Activated CD8-positive, alpha-beta memory T cell treated with anti-CD3 and anti-CD28 coated beads for 36 hours (primary cell): ENCODE results near the gene RPS6KA3. TPM values are rescaled to one million over a fixed set of nuclear protein-coding genes. Genes with fewer than 3 reads are reported as not detected.

Source experiments
- CTCF ChIA-PET: fragments of 350-600 bp; sonication (Branson Sonifier 250); formaldehyde crosslinking; loops from one replicate; lab custom pipeline; 2021; ENCODE audit warnings: antibody characterized with exemption; lab: Charles Lee
- POLR2A ChIA-PET: fragments of 350-600 bp; sonication (Branson Sonifier 250); formaldehyde crosslinking; loops from one replicate; lab custom pipeline; 2021; ENCODE audit warnings: antibody characterized with exemption; lab: Charles Lee
- total RNA-seq, 2 experiments: library from RNA; stranded (reverse); gene quantifications; one replicate each; pipeline ENCODE4 v1.2.3, GENCODE V29; 2021

Gene RPS6KA3
- total RNA-seq, 2 experiments from 2014 or later = 66.2 to 71.4 TPM

DNA sequence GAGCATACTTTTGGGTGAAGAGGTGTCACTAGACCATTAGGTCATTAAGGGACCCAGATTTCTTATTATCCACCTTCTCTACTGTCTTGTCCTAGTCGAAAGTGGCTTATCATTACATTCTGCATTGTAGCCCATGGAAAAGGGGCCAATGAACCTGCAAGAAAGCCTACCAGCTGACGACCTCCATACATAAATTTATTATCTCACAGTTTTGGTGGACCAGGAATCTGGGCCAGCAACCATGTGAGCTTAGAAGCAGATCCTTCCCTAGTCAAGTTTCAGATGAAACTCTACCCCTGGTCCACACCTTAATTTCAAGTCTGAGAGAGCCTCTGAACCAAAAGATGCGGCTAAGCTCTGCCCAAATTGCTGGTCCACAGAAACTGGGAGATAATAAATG, 37.6 kb downstream of the RPS6KA3 start:
- CTCF ChIA-PET = no interaction called here

DNA sequence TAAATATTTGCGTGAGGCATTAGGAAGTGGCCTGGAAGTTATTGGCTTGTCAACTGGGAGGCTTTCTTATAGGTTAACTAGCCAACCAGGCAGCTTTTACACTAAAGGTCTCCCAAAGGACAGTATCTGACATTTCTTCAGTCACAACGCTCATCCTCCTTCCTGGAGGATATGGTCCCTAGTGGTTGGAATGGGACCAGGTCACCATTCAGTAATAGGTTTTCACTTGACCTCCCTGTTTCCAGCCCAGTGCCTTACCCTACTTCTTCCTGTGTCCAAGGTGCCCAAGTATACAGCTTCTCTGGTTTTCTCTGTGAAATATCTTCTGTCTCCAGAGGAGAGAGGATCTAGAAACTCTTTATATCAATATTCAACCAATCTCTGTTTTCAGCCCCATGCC, 38.5 kb downstream of the RPS6KA3 start:
- CTCF ChIA-PET = no interaction called here
- POLR2A ChIA-PET = no interaction called here

More for the DNA sequence above, 37.6 kb downstream of the RPS6KA3 start:
- POLR2A ChIA-PET = no interaction called here

DNA sequence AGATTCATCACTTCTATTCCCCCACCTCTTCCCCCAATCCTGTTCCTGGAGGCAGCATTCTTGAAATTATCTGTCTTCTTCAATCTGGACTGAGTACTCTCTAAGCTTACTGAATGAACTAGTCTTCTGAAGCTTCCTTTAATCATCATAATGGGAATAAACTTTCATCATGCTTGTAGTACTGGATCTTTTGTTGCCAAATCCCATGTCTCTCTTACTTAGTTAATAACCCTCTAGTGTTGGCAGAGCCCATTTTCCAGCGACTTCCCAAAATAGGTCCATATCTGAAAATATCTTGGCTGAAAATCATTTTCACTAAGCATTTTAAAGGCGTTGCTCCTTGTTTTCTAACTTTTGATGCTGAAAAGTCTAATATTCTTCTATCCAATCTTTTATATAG, 39.6 kb downstream of the RPS6KA3 start:
- POLR2A ChIA-PET = no interaction called here
- CTCF ChIA-PET = no interaction called here

DNA sequence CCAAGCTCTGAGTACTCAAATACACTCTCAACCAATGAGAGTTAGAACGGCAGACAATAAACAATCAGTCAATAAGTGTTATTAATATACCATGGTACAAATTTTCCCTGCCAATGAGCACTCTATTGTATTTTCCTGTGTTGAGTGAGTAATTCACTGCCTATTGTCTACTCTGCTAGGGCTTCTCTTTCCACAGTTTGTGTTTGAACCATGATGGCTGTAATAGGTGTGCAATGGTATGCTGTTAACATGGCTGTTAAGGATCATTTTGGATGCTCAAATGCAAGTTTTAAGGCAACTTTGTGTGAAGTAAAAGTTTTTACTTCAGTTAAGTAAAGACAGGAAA, 41.2 kb downstream of the RPS6KA3 start:
- POLR2A ChIA-PET = no interaction called here
- CTCF ChIA-PET = interaction anchor here (0.6 kb wide), 1 partner anchor 69 kb away, joined by 3 read pairs; no protein-coding TSS in a partner anchor

DNA sequence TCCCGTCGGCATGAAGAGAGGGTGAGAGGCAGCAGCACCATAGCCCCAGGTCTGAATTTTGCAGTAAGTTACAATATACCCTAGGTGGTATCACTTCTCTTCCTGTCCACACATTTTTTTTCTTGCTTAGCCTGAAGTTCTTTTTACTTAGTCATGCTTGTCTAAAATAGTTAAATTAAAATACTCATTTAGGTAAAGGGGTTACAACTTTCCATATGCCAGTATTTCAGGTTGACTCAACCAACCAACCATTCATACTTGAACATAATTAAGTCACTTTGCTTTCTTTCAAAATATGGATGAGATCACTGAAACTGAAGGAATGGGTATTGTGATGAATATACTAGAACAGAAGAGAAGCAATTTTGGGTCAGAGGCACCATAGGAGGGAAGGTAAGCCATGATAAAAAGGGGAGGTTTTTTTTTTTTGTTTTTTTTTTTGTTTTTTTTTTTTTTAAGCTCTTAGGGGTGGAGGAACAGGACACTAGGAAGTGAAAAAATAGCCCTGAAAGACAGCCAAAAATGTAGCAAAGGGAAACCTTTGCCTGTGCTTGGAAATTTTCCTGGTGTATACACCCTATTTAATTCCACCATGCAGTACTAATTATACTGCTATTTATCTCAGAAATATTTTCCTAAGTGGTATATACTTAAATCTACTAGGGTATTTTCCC, 41.8 kb downstream of the RPS6KA3 start:
- POLR2A ChIA-PET = no interaction called here
- CTCF ChIA-PET = interaction anchor here (0.6 kb wide), 1 partner anchor 69 kb away, joined by 3 read pairs; no protein-coding TSS in a partner anchor

DNA sequence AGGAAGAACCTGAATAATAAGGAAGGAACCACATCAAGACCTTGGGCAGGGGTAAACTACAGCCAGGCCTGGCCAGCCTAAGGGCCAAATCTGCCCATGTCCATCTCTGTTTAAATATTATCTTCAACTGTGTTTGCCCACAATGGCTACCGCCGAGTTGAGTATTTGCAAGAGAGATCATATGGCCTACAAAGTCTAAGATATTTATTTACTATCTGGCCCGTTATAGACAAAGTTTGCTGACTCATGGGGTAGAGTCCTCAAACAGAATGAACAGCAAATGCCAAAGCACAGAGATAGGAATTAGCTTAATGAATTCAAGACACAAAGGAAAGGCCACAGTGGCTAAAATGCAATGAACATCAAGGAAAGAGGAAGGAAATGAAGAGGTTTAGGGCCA, 44.8 kb downstream of the RPS6KA3 start:
- POLR2A ChIA-PET = no interaction called here
- CTCF ChIA-PET = no interaction called here

DNA sequence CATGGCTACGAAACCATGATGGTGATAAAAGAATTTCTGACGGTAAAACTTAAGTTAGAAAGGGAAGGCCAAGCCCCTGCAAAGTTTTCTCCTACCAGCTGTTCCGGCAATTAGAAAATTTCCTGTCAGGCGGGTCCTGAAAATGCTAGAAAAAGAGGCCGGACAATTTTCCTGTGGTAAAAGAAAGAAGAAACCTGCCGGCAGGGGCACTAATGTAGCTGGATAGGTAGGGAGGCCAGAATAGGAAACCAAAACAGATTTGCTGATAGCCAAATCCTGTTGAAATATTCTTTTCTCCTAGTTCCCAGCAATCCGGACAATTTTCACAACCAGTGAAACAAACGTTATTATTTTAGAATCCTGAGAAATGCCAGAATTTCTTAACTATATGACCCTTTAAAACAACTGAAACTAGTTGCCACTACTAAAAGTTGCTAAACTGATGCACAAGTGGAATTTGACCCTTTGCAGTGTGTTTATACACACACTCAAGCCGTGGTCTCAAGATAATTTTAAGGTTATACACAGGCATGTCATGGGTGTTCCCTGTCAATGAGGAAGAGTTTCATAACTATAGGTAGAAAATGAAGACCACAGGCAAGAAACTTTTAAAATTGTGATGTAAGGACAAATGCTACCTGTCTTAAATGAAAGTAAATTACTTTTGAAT, 47.7 kb downstream of the RPS6KA3 start:
- POLR2A ChIA-PET = no interaction called here
- CTCF ChIA-PET = no interaction called here

DNA sequence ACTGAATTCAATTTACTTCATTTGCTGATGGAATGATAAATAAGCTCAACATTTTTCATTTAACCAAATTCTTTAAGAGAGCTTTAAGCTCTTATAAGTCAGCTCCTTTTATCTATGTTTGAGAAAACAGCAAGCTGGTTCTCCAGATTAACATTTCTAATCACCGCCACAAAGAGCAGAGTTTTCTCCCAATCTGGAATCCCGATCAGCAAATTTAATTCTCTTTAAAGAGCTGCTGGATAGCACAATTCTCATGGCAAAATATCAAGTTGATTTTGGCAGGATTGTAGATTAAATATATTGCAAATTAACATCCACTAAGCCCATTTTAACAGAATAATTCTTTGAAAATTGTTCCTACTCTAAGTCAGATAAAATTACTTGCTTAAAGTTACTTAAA, 48.8 kb downstream of the RPS6KA3 start:
- POLR2A ChIA-PET = no interaction called here
- CTCF ChIA-PET = no interaction called here

DNA sequence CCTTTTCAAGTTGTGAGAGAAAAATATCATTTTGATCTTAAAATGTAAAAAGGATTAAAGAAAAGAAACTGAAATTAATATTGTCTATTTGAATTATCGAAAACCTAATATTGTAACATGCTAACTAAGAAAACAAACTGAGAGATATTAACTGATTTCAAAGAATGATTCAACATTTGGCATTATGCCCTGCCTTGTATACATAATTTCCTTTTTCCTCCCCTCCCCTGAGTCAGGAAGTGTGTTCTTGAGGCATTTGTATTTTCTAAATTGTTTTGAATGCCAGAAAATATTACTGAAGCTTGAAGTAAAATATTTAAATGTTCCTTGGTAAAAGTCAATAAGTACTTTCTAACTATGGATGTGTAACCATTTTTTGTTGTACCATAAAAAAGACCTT, 49.4 kb downstream of the RPS6KA3 start:
- CTCF ChIA-PET = no interaction called here
- POLR2A ChIA-PET = no interaction called here

DNA sequence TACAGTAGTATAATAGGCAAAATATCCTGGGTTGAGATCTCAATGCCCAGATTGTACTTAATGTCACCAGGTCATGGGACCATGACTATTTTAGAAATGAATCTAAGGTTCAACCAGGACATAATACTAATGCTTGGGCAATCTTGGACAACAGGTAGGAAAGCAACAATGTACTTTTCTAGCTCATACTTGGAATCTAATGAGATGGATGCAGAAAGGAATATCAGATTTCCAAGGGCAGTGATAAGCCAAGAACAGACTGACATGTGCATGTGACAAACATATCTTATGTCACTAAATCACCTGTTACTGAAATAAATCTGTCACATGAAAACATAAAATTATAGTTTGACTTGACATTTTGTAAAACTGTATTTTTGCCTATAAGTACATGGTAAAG, 51.1 kb downstream of the RPS6KA3 start:
- CTCF ChIA-PET = no interaction called here
- POLR2A ChIA-PET = no interaction called here

DNA sequence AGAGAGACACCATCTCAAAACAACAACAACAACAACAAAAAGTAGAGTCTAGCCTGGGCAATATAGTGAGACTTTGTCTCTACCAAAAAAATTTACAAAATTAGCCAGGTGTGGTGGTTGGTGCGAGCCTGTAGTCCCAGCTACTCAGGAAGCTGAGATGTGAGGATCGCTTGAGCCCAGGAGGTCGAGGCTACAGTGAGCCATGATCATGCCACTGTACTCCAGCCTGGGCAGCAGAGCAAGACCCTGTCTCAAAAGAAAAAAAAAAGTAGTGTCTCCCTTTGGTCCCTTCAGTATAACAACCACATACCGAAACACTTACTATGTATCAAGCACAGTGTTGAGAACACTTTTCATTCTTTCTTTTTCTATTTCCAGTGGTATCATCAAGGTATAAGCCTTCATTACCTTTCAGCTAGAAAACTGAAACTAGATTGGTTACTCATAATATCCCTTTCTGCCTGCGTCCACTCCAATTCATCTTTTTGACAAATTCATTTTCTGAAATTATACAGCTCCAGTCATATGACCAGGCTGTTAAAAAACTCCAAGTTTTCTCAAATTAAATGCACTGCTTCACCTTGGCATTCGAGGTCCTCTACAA, 54.1 kb downstream of the RPS6KA3 start:
- ChIA-PET POLR2A (no interaction called here), CTCF (no interaction called here)

DNA sequence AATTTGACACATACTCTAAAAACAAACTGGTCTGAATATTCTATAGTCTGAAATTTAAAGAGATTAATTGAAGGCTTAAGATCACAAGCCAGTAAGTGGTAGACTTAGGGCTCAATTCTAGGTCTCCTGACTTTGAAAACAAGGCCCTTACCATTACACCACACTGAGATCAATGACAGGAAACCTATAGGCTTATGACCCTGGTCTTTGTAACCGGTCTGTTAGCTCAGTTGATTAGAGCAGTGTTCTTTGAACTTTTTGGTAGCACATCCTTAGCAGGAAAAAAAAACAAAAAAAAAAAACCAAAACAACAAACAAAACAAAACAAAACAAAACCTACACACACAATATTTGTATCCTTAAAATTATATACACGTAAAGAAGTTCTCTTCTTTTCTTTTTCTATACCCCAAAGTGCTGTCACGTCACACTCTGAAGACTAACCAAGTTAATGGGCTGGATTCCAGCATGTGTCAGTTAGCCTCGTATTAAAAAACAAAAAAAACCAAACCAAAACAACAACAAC, 55.4 kb downstream of the RPS6KA3 start:
- ChIA-PET POLR2A (no interaction called here), CTCF (no interaction called here)

DNA sequence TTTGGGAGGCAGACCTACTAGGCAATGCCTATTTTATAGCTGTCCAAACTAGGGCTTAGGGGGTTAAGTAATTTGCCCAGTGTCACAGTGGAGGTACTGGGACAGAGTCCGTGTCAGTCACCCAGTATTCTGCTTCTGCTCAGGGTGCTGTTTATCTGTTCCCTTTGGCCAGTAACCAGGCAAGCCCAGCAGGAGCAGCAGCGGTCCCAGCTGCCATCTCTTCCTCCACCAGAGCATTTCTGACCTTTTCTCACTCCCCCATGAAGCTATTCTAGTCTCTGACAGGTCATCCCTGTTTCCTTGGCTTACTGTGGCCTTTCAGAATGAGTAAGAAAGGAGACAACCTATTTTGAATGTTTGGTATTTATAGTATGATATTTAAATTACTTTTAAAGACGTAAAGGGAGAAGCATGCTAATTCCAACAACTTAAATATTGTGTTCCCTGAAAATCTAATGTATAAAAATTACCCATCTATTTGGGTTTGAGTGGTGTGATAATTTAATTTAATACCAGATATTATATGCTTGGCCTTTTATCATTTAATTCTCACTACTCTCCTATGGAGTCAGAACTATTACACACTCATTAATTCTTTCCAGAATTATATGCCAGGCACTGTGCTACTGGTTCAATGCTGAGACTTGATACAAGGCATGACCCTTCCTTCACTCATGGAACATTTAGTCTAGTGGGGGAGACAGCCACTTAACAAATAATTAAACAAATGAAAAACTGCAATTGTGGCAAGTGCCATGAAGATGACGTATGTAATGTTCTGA, 60.6 kb downstream of the RPS6KA3 start:
- CTCF ChIA-PET = no interaction called here
- POLR2A ChIA-PET = no interaction called here

DNA sequence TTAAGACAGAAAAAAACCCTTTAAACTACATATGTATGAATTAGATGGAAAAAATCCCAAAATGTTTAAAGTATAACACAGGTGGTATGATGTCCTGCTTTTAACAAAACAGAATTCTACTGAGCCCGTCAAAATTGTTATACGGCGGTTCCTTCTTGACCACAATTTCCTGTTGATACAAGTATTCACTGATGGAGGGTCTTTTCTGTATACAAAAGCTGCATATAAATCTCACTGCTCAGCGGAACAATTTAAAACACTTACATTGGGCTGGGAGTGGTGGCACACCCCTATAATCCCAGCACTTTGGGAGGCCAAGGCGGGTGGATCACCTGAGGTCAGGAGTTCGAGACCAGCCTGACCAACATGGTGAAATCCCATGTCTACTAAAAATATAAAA, 62.4 kb downstream of the RPS6KA3 start:
- ChIA-PET CTCF (no interaction called here), POLR2A (no interaction called here)

DNA sequence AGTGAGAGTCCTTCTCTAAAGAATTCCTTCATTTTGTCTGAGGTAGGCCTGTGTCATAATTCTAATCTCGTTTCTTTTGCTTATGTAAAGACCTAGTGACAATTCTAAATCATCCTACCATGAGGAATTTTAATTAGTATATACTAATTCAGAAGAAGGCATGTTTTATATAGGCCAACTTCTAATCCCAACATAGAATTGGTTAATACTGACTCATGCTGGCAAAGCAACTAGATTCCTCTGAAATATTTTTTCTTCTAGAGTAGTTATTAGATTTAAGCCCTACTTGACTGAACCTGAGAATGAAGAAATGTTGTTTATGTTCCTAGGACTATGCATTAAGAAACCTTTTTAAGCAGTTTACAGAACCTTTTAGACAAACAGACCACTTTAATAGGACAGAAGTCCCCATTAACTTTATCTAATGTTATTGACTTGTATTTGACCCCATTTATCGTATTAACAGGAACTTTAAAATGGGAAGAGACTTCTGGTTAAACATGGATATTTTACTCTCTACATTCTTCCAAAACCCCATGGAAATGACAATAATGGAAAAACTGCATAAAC, 69.0 kb downstream of the RPS6KA3 start:
- ChIA-PET CTCF (no interaction called here), POLR2A (no interaction called here)

DNA sequence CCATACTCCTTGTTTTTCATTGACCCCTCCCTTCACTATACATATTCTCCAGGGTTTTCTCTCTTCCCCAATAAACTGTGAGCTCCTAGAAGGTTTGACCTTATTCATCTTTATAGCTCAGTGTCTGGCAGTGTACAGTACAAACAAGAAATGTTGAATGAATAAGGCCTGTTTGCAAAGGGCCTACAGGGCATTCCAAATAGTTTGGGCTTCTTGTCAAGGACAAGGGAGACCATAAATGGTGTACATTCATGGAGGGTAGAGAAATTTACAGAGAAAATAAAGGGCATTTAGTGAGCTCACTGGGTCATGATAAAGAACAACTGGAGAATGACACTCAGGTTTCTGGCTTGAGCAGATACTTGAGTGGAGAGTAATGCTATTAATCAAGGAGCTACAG, 77.5 kb downstream of the RPS6KA3 start:
- ChIA-PET POLR2A (no interaction called here), CTCF (no interaction called here)

DNA sequence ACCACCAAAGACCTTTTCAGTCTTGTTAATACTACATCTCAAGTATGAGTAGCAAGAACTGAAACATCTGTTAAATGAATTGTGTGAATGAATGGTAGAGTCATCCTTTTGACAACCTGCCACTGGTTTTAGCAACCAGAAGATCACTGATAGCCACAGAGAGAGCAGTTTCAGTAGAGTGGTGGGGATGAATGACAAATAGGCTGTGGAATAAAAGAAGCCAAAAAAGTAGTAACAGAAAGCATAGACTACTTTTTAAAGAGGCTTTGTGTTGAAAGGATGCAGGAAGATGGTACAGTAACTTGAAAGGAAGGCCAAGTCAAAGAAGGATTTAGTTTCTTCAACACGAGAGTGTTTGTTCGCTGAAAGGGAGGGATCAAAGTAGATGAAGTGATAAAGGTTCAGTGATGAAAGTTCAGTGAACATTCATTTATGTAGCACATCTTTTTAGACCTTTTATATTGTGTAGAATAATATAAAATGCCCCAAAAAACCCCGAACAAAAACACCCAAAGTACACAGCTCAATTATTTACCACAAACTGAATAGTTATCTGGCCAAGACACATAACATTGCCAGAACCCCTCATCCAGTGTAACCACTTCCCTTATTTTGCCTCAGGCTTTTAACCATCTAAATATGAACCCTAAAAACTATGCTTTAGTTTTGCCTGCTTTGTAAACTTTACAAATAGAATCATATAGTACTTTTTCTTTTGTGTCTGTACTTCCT, 84.9 kb downstream of the RPS6KA3 start:
- ChIA-PET CTCF (no interaction called here), POLR2A (no interaction called here)

DNA sequence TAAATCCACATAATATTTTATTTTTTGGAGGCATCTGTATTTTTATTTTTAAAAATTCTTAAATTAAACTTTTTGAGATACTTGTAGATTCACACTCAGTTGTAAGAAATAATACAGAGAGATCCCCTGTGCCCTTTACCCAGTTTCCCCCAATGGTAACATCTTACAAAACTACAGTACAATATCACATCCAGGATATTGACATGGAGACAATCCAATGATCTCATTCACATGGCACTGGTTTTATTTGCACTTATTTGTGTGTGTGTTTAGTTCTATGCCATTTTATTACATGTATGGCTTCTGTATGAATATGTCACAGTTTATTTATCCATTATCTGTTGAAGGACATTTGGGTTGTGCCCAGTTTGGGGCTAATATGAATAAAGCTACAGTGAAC, 89.6 kb downstream of the RPS6KA3 start:
- ChIA-PET CTCF (no interaction called here), POLR2A (interaction anchor here (0.6 kb wide), 1 partner anchor 90 kb away, joined by 3 read pairs; no protein-coding TSS in a partner anchor)

DNA sequence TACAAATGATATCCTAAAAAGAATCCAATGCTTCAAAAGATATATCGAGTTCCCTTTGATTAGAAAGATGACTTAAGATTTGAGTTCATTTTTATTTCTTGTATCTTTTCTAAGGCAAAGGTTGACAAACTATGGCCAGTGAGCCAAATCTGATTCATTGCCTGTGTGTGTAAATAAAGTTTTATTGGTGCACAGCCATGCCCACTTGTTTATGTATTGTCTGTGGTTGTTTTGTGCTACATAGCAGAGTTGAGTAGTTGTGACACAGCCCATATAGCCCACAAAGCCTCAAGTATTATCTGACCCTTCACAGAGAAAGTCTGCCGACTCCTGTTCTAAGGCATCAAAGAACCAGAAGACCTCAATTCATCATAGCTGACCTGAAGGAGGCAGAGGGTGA, 92.9 kb downstream of the RPS6KA3 start:
- CTCF ChIA-PET = no interaction called here
- POLR2A ChIA-PET = no interaction called here
